Left hindlimb (tissue), 1 donor: ENCODE results near the gene GSTCD.
"Not testable (repeated sequence)": the region's sequence is repeated elsewhere in the genome, so short reads cannot be mapped to it uniquely, and the experiment has no call there.

Experiments
- DNase-seq: peaks from one replicate; pipeline ENCODE4 v3.0.0-alpha.2; 2018

GSTCD gene, protein sequence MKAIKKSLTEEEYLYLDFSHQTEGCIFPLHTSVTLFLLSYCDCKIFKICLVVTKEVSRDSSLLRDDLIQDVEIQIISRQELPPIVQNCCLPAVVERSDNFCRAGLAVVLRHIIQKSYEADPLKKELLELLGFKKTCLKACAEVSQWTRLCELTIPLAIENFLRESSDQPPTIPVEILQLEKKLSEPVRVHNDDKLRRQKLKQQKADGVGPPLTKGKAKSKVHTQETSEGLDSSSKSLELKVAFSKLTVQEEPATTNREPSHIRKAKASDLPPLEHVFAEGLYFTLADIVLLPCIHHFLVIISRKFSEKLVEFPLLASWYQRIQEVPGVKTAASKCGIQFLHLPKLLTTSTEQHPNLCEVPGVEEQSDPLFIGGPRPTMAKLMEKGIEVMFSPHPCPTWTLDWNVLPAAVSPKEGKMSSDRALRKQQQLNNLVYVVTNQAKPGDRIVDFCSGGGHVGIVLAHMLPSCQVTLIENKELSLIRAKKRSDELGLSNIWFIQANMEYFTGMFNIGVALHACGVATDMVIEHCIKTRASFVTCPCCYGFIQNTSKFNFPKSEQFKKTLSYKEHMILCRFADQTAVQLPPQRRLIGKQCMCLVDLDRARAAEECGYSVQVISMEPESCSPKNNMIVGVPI

DNA sequence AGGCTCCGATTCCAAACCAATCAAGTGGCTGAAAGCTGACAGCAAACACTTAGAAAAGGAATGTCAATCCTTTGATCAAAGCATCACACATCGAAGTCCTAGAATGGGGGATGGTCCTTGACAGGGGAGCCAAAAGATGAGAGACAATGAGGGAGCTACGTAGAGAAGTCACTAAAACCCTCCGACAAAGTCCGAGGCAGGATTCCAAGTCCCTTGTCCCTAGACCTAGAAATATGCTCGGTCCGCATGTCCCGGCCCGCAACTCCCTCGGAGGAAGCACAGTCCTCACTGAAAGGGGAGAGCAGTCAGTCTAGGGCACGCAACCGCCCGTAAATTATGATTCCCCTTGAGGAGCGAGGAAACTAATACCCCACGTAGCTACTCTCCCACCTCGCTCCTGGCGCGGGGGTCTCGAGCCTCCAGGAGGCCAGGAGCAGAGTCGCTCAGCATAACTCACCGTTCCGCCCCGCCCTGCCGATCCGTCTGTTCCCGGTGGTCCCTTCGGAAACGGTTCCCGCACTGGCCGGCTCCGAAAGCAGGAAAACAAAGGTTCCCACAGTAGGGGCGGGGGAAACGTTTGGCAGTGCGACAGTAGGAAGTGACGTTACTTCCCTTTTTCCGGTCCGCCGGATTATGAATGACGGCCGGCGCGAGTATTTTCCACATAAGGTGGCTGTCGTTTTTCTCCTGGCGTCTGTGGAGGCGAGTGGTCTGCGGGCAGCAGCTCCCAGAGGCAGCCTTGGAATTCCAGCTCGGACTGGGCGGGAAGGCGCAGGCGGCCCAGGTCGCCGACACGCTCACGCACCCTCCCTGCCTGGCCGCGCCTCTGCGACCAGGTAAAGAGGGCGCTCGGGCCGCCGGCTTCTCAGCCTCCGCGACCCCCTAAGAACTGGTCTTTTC is at the start of gene GSTCD, which contains the start of gene INTS12:
Gene GSTCD (plus strand): TSS at position 604 of the 900 bp plus-strand sequence. CDS start 8,830 bp downstream, outside the sequence.
Gene INTS12 (minus strand): TSS at position 509 of the 900 bp plus-strand sequence. CDS start 8,684 bp downstream, outside the sequence.
- DNase-seq, result peak; percentile 94

GRCh38 chr4:105659190-105659589 is 49.4 kb upstream of the GSTCD start:
- DNase-seq, result no peak

GRCh38 chr4:105661028-105661427 is 47.6 kb upstream of the GSTCD start:
- no peak for DNase-seq

DNA sequence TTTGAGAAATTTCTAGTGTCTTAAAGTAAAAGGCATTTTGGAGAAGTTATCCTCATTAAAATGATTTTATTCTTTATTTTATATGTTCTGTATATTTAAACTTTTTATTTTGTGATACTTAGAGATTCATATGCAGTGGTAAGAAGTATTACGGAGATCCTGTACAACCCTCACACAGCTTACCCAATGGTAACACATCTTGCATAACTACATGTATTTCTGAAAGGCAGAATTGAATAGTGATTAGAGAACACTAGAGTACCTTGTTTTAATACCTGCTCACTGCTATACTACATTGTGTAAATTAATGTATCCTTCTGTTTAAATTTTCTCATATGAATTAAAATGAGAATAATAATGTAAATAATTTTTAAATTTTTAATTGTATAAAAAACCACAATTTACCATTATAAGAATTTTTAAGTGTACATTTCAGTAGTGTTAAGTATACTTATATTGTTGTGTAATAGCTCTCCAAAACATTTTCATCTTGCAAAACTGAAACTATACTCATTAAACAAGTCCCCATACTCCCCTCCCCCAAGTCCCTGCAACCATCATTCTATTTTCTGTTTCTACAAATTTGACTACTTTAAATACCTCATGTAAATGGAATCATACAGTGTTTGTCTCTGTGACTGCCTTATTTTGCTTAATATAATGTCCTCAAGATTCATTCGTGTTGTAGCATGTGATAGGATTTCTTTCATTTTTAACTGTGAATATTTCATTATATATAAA is 45.5 kb upstream of the GSTCD start:
- no peak for DNase-seq

GRCh38 chr4:105666693-105667092 is 41.9 kb upstream of the GSTCD start:
- DNase-seq, result no peak

DNA sequence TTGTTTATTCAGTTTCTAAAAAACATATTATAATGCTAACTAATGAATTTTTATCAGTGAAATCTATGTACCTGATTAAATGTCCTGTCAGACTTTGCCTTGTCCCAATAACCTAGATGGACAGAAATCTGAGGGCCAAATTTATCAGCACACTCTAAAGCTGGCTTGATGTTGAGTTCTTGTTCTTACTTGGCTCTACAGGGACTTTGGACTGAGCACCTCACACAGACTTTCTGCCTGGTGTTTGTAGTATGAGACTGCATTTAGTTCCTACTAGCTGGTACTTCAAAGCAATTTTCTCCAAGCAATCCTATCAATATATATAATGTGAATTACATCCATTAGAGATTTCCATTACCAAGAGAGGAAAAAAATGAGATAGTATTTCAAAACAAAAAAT is 37.9 kb upstream of the GSTCD start:
- DNase-seq, result no peak

DNA sequence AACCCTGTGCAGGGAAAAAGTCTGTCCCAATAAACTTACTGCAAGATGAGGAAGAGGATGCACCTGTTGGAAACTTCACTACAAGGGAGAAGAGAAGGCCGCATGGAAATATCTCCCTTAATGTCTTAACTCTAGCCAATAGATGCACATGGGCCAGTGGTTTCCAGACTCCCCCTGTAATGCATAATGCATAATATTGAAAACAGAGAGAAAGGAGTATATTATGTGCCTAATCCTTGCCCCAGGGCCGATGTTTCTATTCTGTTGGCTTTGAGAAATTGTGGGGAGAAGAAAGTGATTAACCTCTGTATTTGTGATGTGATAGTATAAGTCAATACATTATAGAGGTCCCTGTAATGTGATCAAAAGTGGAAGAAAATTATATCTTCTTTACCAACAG is 37.3 kb upstream of the GSTCD start:
- DNase-seq, result no peak

DNA sequence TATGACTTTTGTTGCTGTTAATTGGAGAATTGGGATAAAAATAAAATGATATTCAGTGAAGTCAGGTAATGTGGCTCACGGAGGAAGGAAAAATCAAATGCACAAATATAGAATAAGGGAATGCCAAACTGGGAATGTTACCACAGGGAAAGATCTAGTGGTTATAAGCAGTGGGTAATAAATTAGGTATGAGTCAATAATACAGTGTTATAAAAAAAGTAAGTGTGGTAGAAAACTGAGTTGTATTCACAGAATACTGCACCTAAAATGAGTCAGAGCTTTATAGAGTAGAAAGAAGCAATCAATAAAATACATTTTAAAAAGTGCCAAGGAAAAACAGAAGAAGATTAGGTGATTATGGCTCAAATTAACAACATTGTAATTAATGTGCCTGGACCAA is 34.6 kb upstream of the GSTCD start:
- no peak for DNase-seq

DNA sequence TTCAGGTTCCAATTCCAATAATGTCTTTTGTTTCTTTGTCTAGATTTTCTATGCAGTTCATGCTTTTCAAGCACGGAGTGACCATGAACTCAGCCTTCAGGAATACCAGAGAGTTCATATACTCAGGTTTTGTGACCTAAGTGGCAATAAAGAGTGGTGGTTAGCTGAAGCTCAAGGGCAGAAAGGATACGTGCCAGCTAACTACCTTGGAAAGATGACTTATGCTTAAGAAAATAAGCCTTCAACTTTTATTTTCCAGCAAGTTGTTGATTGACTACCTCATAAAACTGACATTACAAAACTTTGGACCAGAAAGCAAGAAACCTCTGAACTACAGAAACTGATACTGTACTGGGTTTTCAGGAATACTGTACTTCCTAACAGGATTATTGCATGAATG is 30.9 kb upstream of the GSTCD start:
- DNase-seq, result no peak

- no peak for DNase-seq
These were observed 29.4 kb upstream of the GSTCD start for GRCh38 chr4:105679186-105679585.

GRCh38 chr4:105683038-105683437 is 25.5 kb upstream of the GSTCD start:
- DNase-seq, result no peak

- DNase-seq, result no peak
These were observed 22.0 kb upstream of the GSTCD start for GRCh38 chr4:105686571-105686970.

GRCh38 chr4:105694812-105695211 is 13.8 kb upstream of the GSTCD start:
- not testable (repeated sequence) for DNase-seq

DNA sequence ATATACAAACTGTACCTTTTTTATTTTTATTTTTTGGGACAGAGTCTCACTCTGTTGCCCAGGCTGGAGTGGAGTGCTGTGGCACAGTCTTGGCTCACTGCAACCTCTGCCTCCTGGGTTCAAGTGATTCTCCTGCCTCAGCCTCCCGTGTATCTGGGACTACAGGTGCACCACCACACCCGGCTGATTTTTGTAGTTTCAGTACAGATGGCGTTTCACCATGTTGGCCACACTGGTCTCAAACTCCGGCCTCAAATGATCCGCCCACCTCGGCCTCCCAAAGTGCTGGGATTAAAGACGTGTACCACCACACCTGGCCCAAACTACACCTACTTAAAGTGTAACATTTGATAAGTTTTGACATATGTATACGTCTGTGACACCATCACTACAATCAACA is 12.8 kb upstream of the GSTCD start:
- not testable (repeated sequence) for DNase-seq

- DNase-seq, result no peak
These were observed 10.0 kb upstream of the GSTCD start for GRCh38 chr4:105698607-105699006.

DNA sequence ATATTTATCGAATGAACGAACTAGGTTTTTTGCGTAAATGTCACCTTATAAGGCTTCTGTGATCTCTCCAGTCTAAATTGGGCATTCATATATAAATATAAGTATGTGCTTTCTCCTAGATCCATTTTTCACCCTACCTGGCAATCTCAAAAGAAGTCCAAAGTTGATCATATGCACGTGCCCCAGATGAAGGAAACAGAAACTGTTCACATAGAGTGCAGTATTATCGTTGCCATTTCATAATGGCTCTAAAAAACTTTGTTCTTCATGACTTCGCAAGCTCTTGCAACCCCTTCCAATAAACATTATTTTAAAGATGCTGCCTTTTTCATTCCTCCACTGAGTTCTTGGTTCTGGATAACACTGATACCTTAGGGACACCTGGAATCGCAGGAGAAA is 803 bp upstream of the GSTCD start:
- DNase-seq, result peak; percentile 23

- no peak for DNase-seq
These were observed 482 bp downstream of the GSTCD start for GRCh38 chr4:105709081-105709450.

GRCh38 chr4:105710012-105710600 is 1.5 kb downstream of the GSTCD start:
- DNase-seq, result no peak

- DNase-seq, result no peak
These were observed 2.1 kb downstream of the GSTCD start for GRCh38 chr4:105710678-105711077.

DNA sequence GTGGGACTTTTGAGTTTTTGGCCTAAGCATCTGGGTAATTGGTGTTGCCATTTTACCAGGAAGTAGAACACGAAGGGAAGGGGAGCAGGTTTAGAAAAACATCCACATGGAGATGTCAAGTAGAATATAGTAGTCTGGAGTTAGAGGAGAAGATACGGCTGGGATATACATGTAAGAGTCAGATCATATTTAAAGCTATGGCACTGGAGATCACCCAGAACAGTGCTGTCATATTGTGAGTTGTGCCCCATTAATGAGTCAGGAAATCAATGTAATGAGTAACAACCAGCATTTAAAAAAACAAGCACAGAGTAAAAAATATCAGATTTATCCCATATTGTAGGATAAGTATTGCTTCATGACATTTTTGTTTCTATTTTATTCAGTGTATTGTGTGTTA is 4.2 kb downstream of the GSTCD start:
- no peak for DNase-seq

DNA sequence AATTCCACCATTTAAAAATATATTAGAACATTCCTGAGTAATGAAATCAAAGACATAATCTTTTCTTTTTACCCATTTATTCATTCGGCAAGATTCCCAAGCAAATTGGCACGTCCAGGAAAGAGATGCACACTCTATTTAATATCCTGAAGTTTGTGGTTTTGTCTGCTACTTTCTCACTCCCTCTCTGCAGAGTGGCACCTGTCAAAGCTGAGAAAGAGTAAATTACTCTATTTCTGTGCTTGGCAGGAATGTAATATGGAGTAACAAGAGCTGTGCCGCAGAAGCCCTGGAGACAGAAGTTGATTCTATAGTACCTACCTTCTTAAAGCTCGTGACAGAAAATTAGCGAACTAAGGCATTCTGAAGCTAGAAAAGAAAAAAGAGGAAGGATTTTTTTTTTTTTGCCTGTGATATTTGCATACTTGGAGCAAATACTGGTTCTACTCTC is 5.5 kb downstream of the GSTCD start:
- no peak for DNase-seq

DNA sequence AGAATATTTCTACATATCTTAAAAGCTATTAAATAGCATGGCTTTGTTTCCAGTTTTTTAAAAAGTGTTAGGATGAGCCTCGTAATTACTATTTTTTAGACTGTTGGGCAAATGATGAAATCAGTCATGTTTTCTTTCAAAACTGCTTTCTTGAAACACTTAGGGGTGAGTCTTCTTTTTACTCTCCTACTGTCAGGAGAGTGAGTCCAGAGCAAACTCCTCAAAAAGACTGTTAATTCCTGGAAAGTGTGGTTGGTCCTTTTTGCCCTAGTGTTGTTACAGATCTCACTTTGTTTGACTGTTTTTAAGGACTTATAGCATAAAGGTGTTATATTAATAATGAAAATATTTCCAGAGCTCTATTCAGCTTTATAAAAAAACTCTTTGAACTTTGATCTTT is 6.3 kb downstream of the GSTCD start:
- DNase-seq, result no peak
